Esophagus squamous epithelium (tissue), 5 donors: ENCODE results near the gene GRIP2. TPM values are rescaled to one million over a fixed set of nuclear protein-coding genes. Genes with fewer than 3 reads are reported as not detected.

ENCODE experiments used
- DNase-seq: peaks from one replicate; lab custom pipeline; 2025; lab: John Stamatoyannopoulos, UW
- H3K27ac ChIP-seq, 4 donors: fragments of 200-600 bp; sonication (generic); one replicate each; pipeline ENCODE4 v1.5.1; 2016 to 2019; ENCODE audit warnings: mild to moderate bottlenecking in 1 of 4
- H3K27me3 ChIP-seq, 4 donors: fragments of 200-600 bp; sonication (generic); 1 replicate in 3 of 4; 2 replicates in 1 of 4; pipeline versions ENCODE4 v1.5.1 to v1.6.0; 2017 to 2021; ENCODE audit warnings: antibody characterized with exemption in 1 of 4
- H3K36me3 ChIP-seq, 3 donors: fragments of 200-600 bp; sonication (generic); one replicate each; pipeline ENCODE4 v1.5.1; 2016 to 2019
- H3K4me1 ChIP-seq, 3 donors: fragments of 200-600 bp; sonication (generic); one replicate each; pipeline ENCODE4 v1.5.1; 2017 to 2019
- H3K4me3 ChIP-seq, 4 donors: fragments of 200-600 bp; sonication (generic); 1 replicate in 3 of 4; 2 replicates in 1 of 4; pipeline ENCODE4 v1.5.1; 2016 to 2019; ENCODE audit warnings: mild to moderate bottlenecking in 2 of 4, moderate library complexity in 1 of 4
- H3K9me3 ChIP-seq, 3 donors: fragments of 200-600 bp; sonication (generic); one replicate each; pipeline ENCODE4 v1.5.1; 2016 to 2019
- CTCF ChIP-seq, 6 experiments: fragments of 450-650 bp in 4 of 6; fragments of 200-600 bp in 2 of 6; sonication (generic) in 2 of 6; IDR thresholded peaks; one replicate each; pipeline ENCODE4 v1.5.1; 2016 to 2019; ENCODE audit warnings: antibody characterized with exemption in 6 of 6, mild to moderate bottlenecking in 4 of 6, moderate library complexity in 4 of 6
- POLR2A ChIP-seq, 4 donors: fragments of 450-650 bp; IDR thresholded peaks; one replicate each; pipeline ENCODE4 v1.6.1; 2017; ENCODE audit warnings: antibody characterized with exemption in 4 of 4, mild to moderate bottlenecking in 4 of 4, moderate library complexity in 3 of 4
- WGBS, 2 donors: methylation state at CpG; one replicate each; pipeline ENCODE4 v1.1.5; 2018; 5-methylcytosine and 5-hydroxymethylcytosine counted together
- intact Hi-C: fragments of 100-400 bp; cut with DNase I; formaldehyde crosslinking; loops from one replicate; pipeline ENCODE4 v1.15.0; 2022
- total RNA-seq, 4 donors: library from RNA; depleted of rRNA; stranded (reverse); fragments of >200 nt; gene quantifications; one replicate each; pipeline ENCODE4 v1.1.0, GENCODE V29; 2016
- donor health status: DM: yes; HTN: yes; CAD: no.

GRIP2 gene
- total RNA-seq, 4 donors from 2014 or later, result 0.23 to 2.9 (median 0.53) TPM

GRCh38 chr3:14491396-14492190, 48.5 kb downstream of the GRIP2 start:
- Histone ChIP-seq H3K4me3 (no peak overlapping the region), H3K27ac (no peak overlapping the region), H3K36me3 (peaks cover 0 to 31% (median 0%) of the 10 kb centered on the region in 3 donors), H3K27me3 (no peaks in the 10 kb centered on the region), H3K4me1 (peaks cover 0 to 19% (median 5%) of the 10 kb centered on the region in 3 donors), H3K9me3 (no peaks in the 10 kb centered on the region)
- 87 to 92% methylated on average over 11 to 12 of the region's 17 CpGs for WGBS, 2 donors
- intact Hi-C loops, result no loop called here
- no peak for DNase-seq
- TF ChIP-seq POLR2A (IDR thresholded peaks at IDR 0.05) (no peak), CTCF (IDR thresholded peaks at IDR 0.05) (no peak)

- H3K4me3 ChIP-seq, result no peak overlapping the region
- H3K4me1 ChIP-seq, result peaks cover 0 to 19% (median 5%) of the 10 kb centered on the region in 3 donors
- H3K36me3 ChIP-seq, result peaks cover 0 to 39% (median 0%) of the 10 kb centered on the region in 3 donors
- WGBS, 2 donors, result 80 to 90% methylated on average over 2 of the region's 2 CpGs
- H3K9me3 ChIP-seq, result no peaks in the 10 kb centered on the region
- TF ChIP-seq CTCF (IDR thresholded peaks at IDR 0.05) (no peak), POLR2A (IDR thresholded peaks at IDR 0.05) (no peak)
- intact Hi-C loops, result no loop called here
- no peaks in the 10 kb centered on the region for H3K27me3 ChIP-seq
- no peak for DNase-seq
- no peak overlapping the region for H3K27ac ChIP-seq
These were observed 49.3 kb downstream of the GRIP2 start for GRCh38 chr3:14490831-14491230.

DNA sequence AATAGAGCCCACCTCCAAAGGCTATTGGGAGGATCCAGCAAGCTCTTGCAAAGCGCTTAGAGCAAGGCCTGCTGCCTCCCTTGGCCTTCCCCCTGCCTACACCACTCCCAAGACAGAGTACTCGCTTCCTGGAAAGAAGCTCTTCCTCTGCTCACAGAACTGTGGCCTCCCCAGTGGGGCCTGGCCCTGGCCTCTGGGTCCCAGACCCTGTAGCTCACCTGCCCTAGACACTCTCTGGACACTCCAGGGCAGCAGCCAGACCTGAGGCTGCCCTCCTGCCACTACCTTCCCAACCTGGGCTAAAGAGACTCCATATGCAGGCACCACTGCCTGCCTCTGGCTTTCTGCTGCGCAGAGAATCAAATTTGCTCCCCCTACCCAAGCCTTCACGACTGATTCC, 49.9 kb downstream of the GRIP2 start:
- 88 to 93% methylated on average over 2 to 4 of the region's 4 CpGs for WGBS, 2 donors
- TF ChIP-seq CTCF (IDR thresholded peaks at IDR 0.05) (no peak), POLR2A (IDR thresholded peaks at IDR 0.05) (no peak)
- Histone ChIP-seq H3K4me3 (no peak overlapping the region), H3K36me3 (peaks cover 0 to 45% (median 0%) of the 10 kb centered on the region in 3 donors), H3K9me3 (no peaks in the 10 kb centered on the region), H3K27ac (no peak overlapping the region), H3K27me3 (no peaks in the 10 kb centered on the region), H3K4me1 (peaks cover 0 to 19% (median 5%) of the 10 kb centered on the region in 3 donors)
- DNase-seq, result no peak
- intact Hi-C loops, result no loop called here

DNA sequence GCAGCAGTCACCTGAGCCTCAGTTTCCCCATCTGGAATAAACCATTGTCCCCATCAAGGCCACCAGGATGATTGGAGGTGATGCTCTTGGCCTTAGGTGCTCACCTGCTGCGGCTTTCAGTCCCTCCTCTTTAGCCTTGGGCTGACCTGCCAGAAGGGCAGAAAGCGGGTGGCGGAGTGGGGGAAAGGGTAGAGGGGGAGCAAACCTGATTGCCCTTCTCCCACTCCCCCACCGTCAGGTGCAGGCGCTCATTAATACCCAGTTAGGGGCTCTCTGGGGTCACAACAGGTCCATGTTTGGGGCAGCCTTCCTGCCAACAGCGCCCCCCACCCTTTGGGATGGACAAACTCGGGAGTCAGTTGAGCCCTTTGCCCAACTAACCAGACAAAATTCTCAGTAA, 50.5 kb downstream of the GRIP2 start:
- no peak overlapping the region for H3K27ac ChIP-seq
- H3K9me3 ChIP-seq, result no peaks in the 10 kb centered on the region
- peaks cover 0 to 51% (median 0%) of the 10 kb centered on the region in 3 donors for H3K36me3 ChIP-seq
- no peak overlapping the region for H3K4me3 ChIP-seq
- intact Hi-C loops, result no loop called here
- DNase-seq, result no peak
- no peaks in the 10 kb centered on the region for H3K27me3 ChIP-seq
- H3K4me1 ChIP-seq, result peaks cover 0 to 19% (median 5%) of the 10 kb centered on the region in 3 donors
- no peak for TF ChIP-seq POLR2A (IDR thresholded peaks at IDR 0.05)
- TF ChIP-seq CTCF (IDR thresholded peaks at IDR 0.05), result no peak
- WGBS, 2 donors, result 77 to 84% methylated on average over 4 to 6 of the region's 7 CpGs

DNA sequence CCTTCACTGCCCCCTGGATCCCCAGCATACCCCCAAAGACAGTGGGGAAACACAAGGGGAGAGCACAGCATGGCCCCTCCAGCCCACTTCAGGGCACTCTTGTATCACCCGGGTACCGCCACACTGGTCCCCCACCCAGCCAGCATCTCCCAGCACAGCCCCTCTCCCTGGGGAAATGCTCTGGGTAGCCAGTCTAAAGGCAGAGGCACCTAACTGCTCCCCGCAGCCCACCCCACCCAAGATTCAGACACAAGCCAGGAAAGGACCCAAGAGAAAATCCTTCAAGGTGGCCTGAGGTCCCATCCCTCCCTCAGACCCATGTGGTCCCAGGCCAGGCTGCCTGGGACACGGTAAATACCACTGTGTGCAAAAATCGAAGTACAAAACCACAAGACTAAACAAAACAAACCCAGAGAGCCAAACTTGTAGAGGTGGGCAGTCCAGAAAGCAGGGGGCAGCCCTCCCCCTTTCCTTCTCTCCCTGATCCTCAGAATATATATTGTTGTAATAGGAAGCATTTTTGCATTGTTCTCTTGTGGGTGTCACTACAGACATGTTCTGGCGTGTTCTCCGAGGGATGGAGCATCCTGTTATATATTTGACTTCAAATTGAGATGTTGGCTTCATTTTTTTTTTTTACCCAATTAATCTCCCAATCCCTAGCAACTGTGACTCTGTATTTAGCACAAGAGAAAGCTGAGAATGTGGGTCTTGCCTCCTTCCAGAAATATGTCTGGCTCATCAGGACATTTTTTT, 51.7 kb downstream of the GRIP2 start:
- H3K27me3 ChIP-seq, result no peaks in the 10 kb centered on the region
- TF ChIP-seq CTCF (IDR thresholded peaks at IDR 0.05), result no peak
- TF ChIP-seq POLR2A (IDR thresholded peaks at IDR 0.05), result no peak
- peaks cover 0 to 19% (median 5%) of the 10 kb centered on the region in 3 donors for H3K4me1 ChIP-seq
- H3K27ac ChIP-seq, result no peak overlapping the region
- 25 to 42% methylated on average over 4 to 5 of the region's 7 CpGs for WGBS, 2 donors
- no peaks in the 10 kb centered on the region for H3K9me3 ChIP-seq
- intact Hi-C loops, result no loop called here
- H3K36me3 ChIP-seq, result peaks cover 3 to 61% (median 4%) of the 10 kb centered on the region in 3 donors
- DNase-seq, result no peak
- no peak overlapping the region for H3K4me3 ChIP-seq
